HL-60/S4 treated with retinoic acid at 250 ng/mL for 4 days and 3 days (cell line): Measurements from ENCODE around the gene LEO1.
"Not testable (repeated sequence)": the region's sequence is repeated elsewhere in the genome, so short reads cannot be mapped to it uniquely, and the experiment has no call there.

ENCODE experiments used
- in situ Hi-C: fragments of 300-500 bp; cut with MboI; formaldehyde crosslinking; loops from 2 replicates; pipeline ENCODE4 v1.7.0; 2022; ENCODE audit warnings: low sequenced_read_pairs

LEO1 gene

GRCh38 chr15:52004806-52005205 is 33.2 kb upstream of the LEO1 start:
- in situ Hi-C loops = no loop called here

- in situ Hi-C loops = no loop called here
Measured at GRCh38 chr15:52003710-52004109, 32.1 kb upstream of the LEO1 start.

GRCh38 chr15:52003089-52003488 is 31.5 kb upstream of the LEO1 start:
- in situ Hi-C loops = not testable (repeated sequence)

GRCh38 chr15:52002351-52002750 is 30.8 kb upstream of the LEO1 start:
- in situ Hi-C loops = no loop called here

- in situ Hi-C loops = no loop called here
Measured at GRCh38 chr15:51992953-51993352, 21.4 kb upstream of the LEO1 start.

GRCh38 chr15:51991141-51991540 is 19.6 kb upstream of the LEO1 start:
- in situ Hi-C loops = no loop called here

GRCh38 chr15:51982770-51983103 is 11.2 kb upstream of the LEO1 start:
- in situ Hi-C loops = no loop called here

- in situ Hi-C loops = no loop called here
Measured at GRCh38 chr15:51982013-51982769, 10.6 kb upstream of the LEO1 start.

- in situ Hi-C loops = no loop called here
Measured at GRCh38 chr15:51973775-51974174, 2.2 kb upstream of the LEO1 start.

- in situ Hi-C loops = no loop called here
Measured at GRCh38 chr15:51973220-51973619, 1.6 kb upstream of the LEO1 start.

GRCh38 chr15:51971032-51971374 is 575 bp downstream of the LEO1 start:
- in situ Hi-C loops = no loop called here

GRCh38 chr15:51970132-51970817 is 1.3 kb downstream of the LEO1 start:
- in situ Hi-C loops = no loop called here

- in situ Hi-C loops = no loop called here
Measured at GRCh38 chr15:51969728-51970127, 1.9 kb downstream of the LEO1 start.

GRCh38 chr15:51967583-51967982 is 4.0 kb downstream of the LEO1 start:
- in situ Hi-C loops = no loop called here

- in situ Hi-C loops = no loop called here
Measured at GRCh38 chr15:51966192-51966591, 5.4 kb downstream of the LEO1 start.

GRCh38 chr15:51965691-51966090 is 5.9 kb downstream of the LEO1 start:
- in situ Hi-C loops = no loop called here

- in situ Hi-C loops = no loop called here
Measured at GRCh38 chr15:51955504-51955903, 16.1 kb downstream of the LEO1 start.

GRCh38 chr15:51952805-51953204 is 18.8 kb downstream of the LEO1 start:
- in situ Hi-C loops = no loop called here

- in situ Hi-C loops = no loop called here
Measured at GRCh38 chr15:51947124-51947523, 24.5 kb downstream of the LEO1 start.

GRCh38 chr15:51939216-51939615 is 32.4 kb downstream of the LEO1 start:
- in situ Hi-C loops = no loop called here

- in situ Hi-C loops = no loop called here
Measured at GRCh38 chr15:51938286-51938685, 33.3 kb downstream of the LEO1 start.

GRCh38 chr15:51936105-51936478 is 35.5 kb downstream of the LEO1 start:
- in situ Hi-C loops = no loop called here
